ENCODE data around the gene MYOCD.

The MYOCD gene

GRCh38 chr17:12641084-12641483 lies 24.6 kb upstream of the MYOCD start:
- no peak for DNase-seq (ENCODE audit: low spot score)

GRCh38 chr17:12642034-12642433 lies 23.7 kb upstream of the MYOCD start:
- no peak for DNase-seq (ENCODE audit: low spot score)

- no peak for DNase-seq (ENCODE audit: low spot score)
These were observed 21.9 kb upstream of the MYOCD start for GRCh38 chr17:12643822-12644221.

- no peak for DNase-seq (ENCODE audit: low spot score)
These were observed 21.1 kb upstream of the MYOCD start for GRCh38 chr17:12644623-12645022.

- no peak for DNase-seq (ENCODE audit: low spot score)
These were observed 18.8 kb upstream of the MYOCD start for GRCh38 chr17:12646761-12647422.

GRCh38 chr17:12648498-12648897 lies 17.2 kb upstream of the MYOCD start:
- no peak for DNase-seq (ENCODE audit: low spot score)

GRCh38 chr17:12655936-12656335 lies 9.8 kb upstream of the MYOCD start:
- no peak for DNase-seq (ENCODE audit: low spot score)

GRCh38 chr17:12656354-12656753 lies 9.3 kb upstream of the MYOCD start:
- no peak for DNase-seq (ENCODE audit: low spot score)

GRCh38 chr17:12659500-12659899 lies 6.2 kb upstream of the MYOCD start:
- no peak for DNase-seq (ENCODE audit: low spot score)

- DNase-seq (ENCODE audit: low spot score), result no peak
These were observed 1.4 kb upstream of the MYOCD start for GRCh38 chr17:12664252-12664651.

GRCh38 chr17:12664894-12665262 lies 812 bp upstream of the MYOCD start:
- no peak for DNase-seq (ENCODE audit: low spot score)

- no peak for DNase-seq (ENCODE audit: low spot score)
These were observed 1.0 kb downstream of the MYOCD start for GRCh38 chr17:12666718-12667117.

GRCh38 chr17:12667299-12667958 lies 1.7 kb downstream of the MYOCD start:
- peak; percentile 16 for DNase-seq (ENCODE audit: low spot score)

GRCh38 chr17:12671906-12672305 lies 6.2 kb downstream of the MYOCD start:
- no peak for DNase-seq (ENCODE audit: low spot score)

- DNase-seq (ENCODE audit: low spot score), result no peak
These were observed 7.3 kb downstream of the MYOCD start for GRCh38 chr17:12672947-12673346.

- DNase-seq (ENCODE audit: low spot score), result no peak
These were observed 8.1 kb downstream of the MYOCD start for GRCh38 chr17:12673788-12674187.

- DNase-seq (ENCODE audit: low spot score), result no peak
These were observed 14.8 kb downstream of the MYOCD start for GRCh38 chr17:12680407-12680897.

- no peak for DNase-seq (ENCODE audit: low spot score)
These were observed 15.3 kb downstream of the MYOCD start for GRCh38 chr17:12680993-12681392.

- no peak for DNase-seq (ENCODE audit: low spot score)
These were observed 17.6 kb downstream of the MYOCD start for GRCh38 chr17:12683299-12683698.

GRCh38 chr17:12686486-12686885 lies 20.8 kb downstream of the MYOCD start:
- no peak for DNase-seq (ENCODE audit: low spot score)

GRCh38 chr17:12688382-12688781 lies 22.7 kb downstream of the MYOCD start:
- DNase-seq (ENCODE audit: low spot score), result no peak

GRCh38 chr17:12691173-12691572 lies 25.5 kb downstream of the MYOCD start:
- DNase-seq (ENCODE audit: low spot score), result no peak

- no peak for DNase-seq (ENCODE audit: low spot score)
These were observed 27.9 kb downstream of the MYOCD start for GRCh38 chr17:12693640-12694039.

GRCh38 chr17:12706070-12706469 lies 40.4 kb downstream of the MYOCD start:
- no peak for DNase-seq (ENCODE audit: low spot score)

All from HuH-7.5 (cell line).